ENCODE measurements around the gene MXD3.
"Not testable (repeated sequence)": the region's sequence is repeated elsewhere in the genome, so short reads cannot be mapped to it uniquely, and the experiment has no call there.

The MXD3 gene

GRCh38 chr5:177343000-177343399 lies 31.3 kb upstream of the MXD3 start:
- H3K4me1 ChIP-seq (ENCODE audit: control insufficient read depth, insufficient read depth, low read length); POLR2A ChIA-PET; H3K9me3 ChIP-seq (ENCODE audit: control insufficient read depth, insufficient read depth, low read depth, low read length); H3K27ac ChIP-seq (ENCODE audit: extremely low read depth, low read depth, low read length); H3K4me3 ChIP-seq (ENCODE audit: low read depth, low read length): not testable (repeated sequence)
- CTCF ChIA-PET = interaction anchor here (1.2 kb wide), 1 partner anchor 9 kb away, joined by 5 read pairs; the partner anchor contains the start of gene LMAN2
- H3K36me3 ChIP-seq (ENCODE audit: control insufficient read depth in 2 of 2, insufficient read depth in 1 of 2, low read length in 2 of 2) = peaks cover 37 to 49% of the 10 kb centered on the region in 2 experiments

- CTCF ChIA-PET = interaction anchor here (0.9 kb wide), 1 partner anchor 12 kb away, joined by 4 read pairs; no protein-coding TSS in a partner anchor
- H3K36me3 ChIP-seq (ENCODE audit: control insufficient read depth in 2 of 2, insufficient read depth in 1 of 2, low read length in 2 of 2) = peaks cover 30 to 70% of the 10 kb centered on the region in 2 experiments
- H3K4me1 ChIP-seq (ENCODE audit: control insufficient read depth, insufficient read depth, low read length) = no peaks in the 10 kb centered on the region
- H3K4me3 ChIP-seq (ENCODE audit: low read depth, low read length) = no peak overlapping the region
- POLR2A ChIA-PET = no interaction called here
- no peak overlapping the region for H3K27ac ChIP-seq (ENCODE audit: extremely low read depth, low read depth, low read length)
- TF ChIP-seq ZNF138 (tag by site-specific recombination; IDR thresholded peaks at IDR 0.05; ENCODE audit: borderline replicate concordance) = no peak
- no peak for TF ChIP-seq CTCF (tag by site-specific recombination; IDR thresholded peaks at IDR 0.05)
- no peak for TF ChIP-seq ZNF26 (tag by site-specific recombination; IDR thresholded peaks at IDR 0.05)
- TF ChIP-seq ZNF324 (tag by site-specific recombination; IDR thresholded peaks at IDR 0.05) = no peak
- no peak for TF ChIP-seq ZNF2 (tag by site-specific recombination; IDR thresholded peaks at IDR 0.05)
- no peak for TF ChIP-seq ZNF785 (tag by site-specific recombination; IDR thresholded peaks at IDR 0.05)
- H3K9me3 ChIP-seq (ENCODE audit: control insufficient read depth, insufficient read depth, low read depth, low read length) = no peaks in the 10 kb centered on the region
These were observed 27.5 kb upstream of the MXD3 start for GRCh38 chr5:177339107-177339638.

GRCh38 chr5:177338251-177339106 lies 26.8 kb upstream of the MXD3 start:
- peaks cover 23 to 73% of the 10 kb centered on the region in 2 experiments for H3K36me3 ChIP-seq (ENCODE audit: control insufficient read depth in 2 of 2, insufficient read depth in 1 of 2, low read length in 2 of 2)
- no peaks in the 10 kb centered on the region for H3K9me3 ChIP-seq (ENCODE audit: control insufficient read depth, insufficient read depth, low read depth, low read length)
- no peaks in the 10 kb centered on the region for H3K4me1 ChIP-seq (ENCODE audit: control insufficient read depth, insufficient read depth, low read length)
- ChIA-PET CTCF (interaction anchor here (0.9 kb wide), 1 partner anchor 12 kb away, joined by 4 read pairs; no protein-coding TSS in a partner anchor), POLR2A (no interaction called here)
- no peak overlapping the region for H3K27ac ChIP-seq (ENCODE audit: extremely low read depth, low read depth, low read length)
- H3K4me3 ChIP-seq (ENCODE audit: low read depth, low read length) = no peak overlapping the region
- TF ChIP-seq ZSCAN23 (tag by site-specific recombination; IDR thresholded peaks at IDR 0.05) = no peak
- TF ChIP-seq ZBTB6 (tag by site-specific recombination; IDR thresholded peaks at IDR 0.05) = no peak
- no peak for TF ChIP-seq ZNF146 (tag by site-specific recombination; IDR thresholded peaks at IDR 0.05)
- no peak for TF ChIP-seq ZNF518A (tag by site-specific recombination; conservative IDR thresholded peaks at IDR 0.05; ENCODE audit: low read depth)
- no peak for TF ChIP-seq ZNF10 (tag by site-specific recombination; IDR thresholded peaks at IDR 0.05)
- no peak for TF ChIP-seq PRDM10 (tag by site-specific recombination; IDR thresholded peaks at IDR 0.05)
- no peak for TF ChIP-seq ZNF223 (tag by site-specific recombination; IDR thresholded peaks at IDR 0.05)
- TF ChIP-seq ZFP3 (tag by site-specific recombination; IDR thresholded peaks at IDR 0.05; ENCODE audit: low read depth) = no peak
